ENCODE measurements around the gene RASAL1.

The RASAL1 gene

DNA sequence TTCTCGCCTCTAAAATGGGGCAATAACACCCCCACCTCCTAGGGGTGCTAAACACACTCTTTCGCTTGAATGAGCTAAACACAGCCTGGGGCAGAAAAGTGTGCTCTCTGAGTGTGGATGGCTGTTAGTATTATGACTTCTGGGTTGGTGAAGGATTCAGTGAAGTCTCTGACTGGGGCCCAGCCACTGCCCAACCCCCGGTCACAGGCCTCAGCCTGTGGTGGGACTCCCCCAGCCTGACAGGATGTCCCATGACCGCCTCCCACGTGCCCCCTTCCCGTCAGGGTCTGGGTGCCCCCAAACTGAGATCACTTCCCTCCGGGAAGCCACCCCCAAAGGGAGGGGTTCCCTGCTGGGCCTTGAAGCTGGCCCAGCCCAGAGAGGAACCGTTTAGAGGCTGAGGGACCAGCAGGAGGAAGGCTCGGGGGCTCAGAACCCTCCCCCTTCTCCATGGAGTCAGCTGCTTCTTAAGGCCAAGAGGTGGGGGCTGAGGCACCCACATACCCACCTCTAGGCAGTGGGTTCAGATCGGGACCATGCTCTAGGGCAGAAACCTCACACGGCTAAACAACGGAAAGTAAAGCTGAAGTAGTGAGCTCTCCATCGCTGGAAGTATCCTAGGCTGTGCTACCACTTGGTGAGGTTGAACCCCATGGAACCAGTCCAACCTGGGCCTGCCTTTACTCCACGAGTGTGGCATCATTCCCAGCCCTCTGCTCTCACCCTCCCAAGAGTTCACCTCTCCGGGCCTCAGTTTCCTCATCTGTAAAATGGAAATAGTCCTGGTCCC is 65.2 kb downstream of the RASAL1 start:
- H3K27ac ChIP-seq (ENCODE audit: low read depth, low read length): no peak overlapping the region
- no peak overlapping the region for H3K14ac ChIP-seq (ENCODE audit: low read length)
- H3K9me3 ChIP-seq (ENCODE audit: insufficient read depth, low read depth, low read length): peaks cover 3% of the 10 kb centered on the region
- no peak overlapping the region for H2BK5ac ChIP-seq (ENCODE audit: low read depth, low read length, poor library complexity)
- no peak overlapping the region for H2BK12ac ChIP-seq (ENCODE audit: low read length)
- H3K4ac ChIP-seq (ENCODE audit: low read depth, low read length): no peak overlapping the region
- no peaks in the 10 kb centered on the region for H3K79me1 ChIP-seq (ENCODE audit: low read length)
- H4K12ac ChIP-seq (ENCODE audit: low read depth, low read length): no peak overlapping the region
- H3K18ac ChIP-seq (ENCODE audit: low read length): no peak overlapping the region
- H2BK120ac ChIP-seq (ENCODE audit: insufficient read depth, low read length, poor library complexity): no peak overlapping the region
- no peak overlapping the region for H4K8ac ChIP-seq (ENCODE audit: low read depth, low read length)
- no peak overlapping the region for H3K4me2 ChIP-seq (ENCODE audit: low read length)
- H3K4me3 ChIP-seq (ENCODE audit: low read depth, low read length): no peak overlapping the region
- H2AFZ ChIP-seq (ENCODE audit: insufficient read depth, low read length, poor library complexity): no peak overlapping the region
- H3K36me3 ChIP-seq (ENCODE audit: control insufficient read depth in 1 of 2, insufficient read depth in 2 of 2, low read length in 2 of 2): no peaks in the 10 kb centered on the region
- H3K27me3 ChIP-seq (ENCODE audit: insufficient read depth, low read length): peaks cover 1% of the 10 kb centered on the region
- no CpG with 5 or more reads among the region's 15 CpGs for WGBS (ENCODE audit: extremely low coverage, insufficient coverage, insufficient read length)
- no peak overlapping the region for H4K91ac ChIP-seq (ENCODE audit: low read depth, low read length)
- H3K9ac ChIP-seq (ENCODE audit: low read length): no peak overlapping the region
- H3K79me2 ChIP-seq (ENCODE audit: control insufficient read depth, insufficient read depth, low read length, poor library complexity): no peaks in the 10 kb centered on the region
- no peak overlapping the region for H2AK5ac ChIP-seq (ENCODE audit: low read length)
- no peaks in the 10 kb centered on the region for H3K4me1 ChIP-seq (ENCODE audit: control insufficient read depth in 1 of 2, insufficient read depth in 2 of 2, low read length in 2 of 2)
- H3K23ac ChIP-seq (ENCODE audit: low read length): no peak overlapping the region
- DNase-seq: peak in 1 of 2 donors; percentile 31

DNA sequence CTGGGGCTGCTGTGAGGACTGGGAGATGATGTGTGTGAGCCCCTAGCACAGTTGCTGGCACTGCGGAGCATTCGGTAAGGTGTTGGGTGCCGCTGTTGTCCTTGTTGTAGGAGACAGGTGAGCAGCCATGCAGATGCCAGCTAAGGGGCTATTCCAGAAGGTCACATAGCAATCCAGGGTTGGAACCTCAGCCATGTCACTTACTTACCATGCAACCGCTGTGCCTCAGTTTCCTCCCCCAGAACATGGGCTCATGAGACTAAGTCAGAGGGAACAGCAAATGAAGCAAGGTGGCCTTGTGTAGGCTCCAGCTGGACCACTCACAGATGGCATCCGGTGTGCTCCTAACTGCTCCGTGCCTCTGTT is 65.8 kb downstream of the RASAL1 start:
- Histone ChIP-seq H3K18ac (ENCODE audit: low read length) (no peak overlapping the region), H3K23ac (ENCODE audit: low read length) (no peak overlapping the region), H4K12ac (ENCODE audit: low read depth, low read length) (no peak overlapping the region), H3K27ac (ENCODE audit: low read depth, low read length) (no peak overlapping the region), H4K91ac (ENCODE audit: low read depth, low read length) (no peak overlapping the region), H3K79me1 (ENCODE audit: low read length) (no peaks in the 10 kb centered on the region), H4K8ac (ENCODE audit: low read depth, low read length) (no peak overlapping the region), H3K4me1 (ENCODE audit: control insufficient read depth in 1 of 2, insufficient read depth in 2 of 2, low read length in 2 of 2) (no peaks in the 10 kb centered on the region), H2BK120ac (ENCODE audit: insufficient read depth, low read length, poor library complexity) (no peak overlapping the region), H3K4ac (ENCODE audit: low read depth, low read length) (no peak overlapping the region), H3K14ac (ENCODE audit: low read length) (no peak overlapping the region), H2AFZ (ENCODE audit: insufficient read depth, low read length, poor library complexity) (no peak overlapping the region), H3K9ac (ENCODE audit: low read length) (no peak overlapping the region), H3K4me3 (ENCODE audit: low read depth, low read length) (no peak overlapping the region), H3K27me3 (ENCODE audit: insufficient read depth, low read length) (no peaks in the 10 kb centered on the region), H3K4me2 (ENCODE audit: low read length) (no peak overlapping the region), H3K36me3 (ENCODE audit: control insufficient read depth in 1 of 2, insufficient read depth in 2 of 2, low read length in 2 of 2) (no peaks in the 10 kb centered on the region), H3K9me3 (ENCODE audit: insufficient read depth, low read depth, low read length) (peaks cover 3% of the 10 kb centered on the region), H3K79me2 (ENCODE audit: control insufficient read depth, insufficient read depth, low read length, poor library complexity) (no peaks in the 10 kb centered on the region), H2BK12ac (ENCODE audit: low read length) (no peak overlapping the region), H2AK5ac (ENCODE audit: low read length) (no peak overlapping the region), H2BK5ac (ENCODE audit: low read depth, low read length, poor library complexity) (no peak overlapping the region)
- no peak for DNase-seq
- WGBS (ENCODE audit: extremely low coverage, insufficient coverage, insufficient read length): no CpG with 5 or more reads among the region's 6 CpGs

DNA sequence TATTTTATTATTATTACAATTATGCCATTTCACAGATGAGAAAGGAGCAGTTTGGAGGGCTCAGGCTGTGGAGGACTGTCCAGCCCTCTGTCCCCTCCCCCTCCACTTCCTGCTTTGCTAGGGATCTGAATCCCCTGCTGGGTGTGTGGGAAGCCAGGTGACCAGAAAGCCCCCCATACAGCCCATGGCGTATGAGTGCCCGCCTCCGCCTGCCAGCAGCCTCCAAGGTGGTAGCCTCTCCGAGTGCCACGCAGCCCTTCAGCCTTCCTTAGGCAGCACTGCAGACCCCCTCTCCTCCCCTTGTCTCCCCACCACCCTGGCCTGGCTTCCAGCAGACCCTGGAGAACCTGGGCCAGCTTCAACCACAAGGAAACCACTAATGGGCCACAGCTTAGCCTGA is 66.4 kb downstream of the RASAL1 start:
- no peak overlapping the region for H3K4ac ChIP-seq (ENCODE audit: low read depth, low read length)
- no peak overlapping the region for H4K12ac ChIP-seq (ENCODE audit: low read depth, low read length)
- H3K79me2 ChIP-seq (ENCODE audit: control insufficient read depth, insufficient read depth, low read length, poor library complexity): no peaks in the 10 kb centered on the region
- H3K79me1 ChIP-seq (ENCODE audit: low read length): no peaks in the 10 kb centered on the region
- no peak overlapping the region for H3K4me2 ChIP-seq (ENCODE audit: low read length)
- H2AK5ac ChIP-seq (ENCODE audit: low read length): no peak overlapping the region
- H3K27ac ChIP-seq (ENCODE audit: low read depth, low read length): no peak overlapping the region
- H3K4me3 ChIP-seq (ENCODE audit: low read depth, low read length): no peak overlapping the region
- H3K9ac ChIP-seq (ENCODE audit: low read length): no peak overlapping the region
- WGBS (ENCODE audit: extremely low coverage, insufficient coverage, insufficient read length): no CpG with 5 or more reads among the region's 5 CpGs
- no peak for DNase-seq
- H3K23ac ChIP-seq (ENCODE audit: low read length): no peak overlapping the region
- no peak overlapping the region for H2AFZ ChIP-seq (ENCODE audit: insufficient read depth, low read length, poor library complexity)
- no peak overlapping the region for H3K14ac ChIP-seq (ENCODE audit: low read length)
- no peak overlapping the region for H2BK5ac ChIP-seq (ENCODE audit: low read depth, low read length, poor library complexity)
- H4K8ac ChIP-seq (ENCODE audit: low read depth, low read length): no peak overlapping the region
- no peak overlapping the region for H4K91ac ChIP-seq (ENCODE audit: low read depth, low read length)
- no peak overlapping the region for H2BK12ac ChIP-seq (ENCODE audit: low read length)
- no peak overlapping the region for H3K18ac ChIP-seq (ENCODE audit: low read length)
- H3K27me3 ChIP-seq (ENCODE audit: insufficient read depth, low read length): no peaks in the 10 kb centered on the region
- peaks cover 3% of the 10 kb centered on the region for H3K9me3 ChIP-seq (ENCODE audit: insufficient read depth, low read depth, low read length)
- no peaks in the 10 kb centered on the region for H3K4me1 ChIP-seq (ENCODE audit: control insufficient read depth in 1 of 2, insufficient read depth in 2 of 2, low read length in 2 of 2)
- no peak overlapping the region for H2BK120ac ChIP-seq (ENCODE audit: insufficient read depth, low read length, poor library complexity)
- no peaks in the 10 kb centered on the region for H3K36me3 ChIP-seq (ENCODE audit: control insufficient read depth in 1 of 2, insufficient read depth in 2 of 2, low read length in 2 of 2)

DNA sequence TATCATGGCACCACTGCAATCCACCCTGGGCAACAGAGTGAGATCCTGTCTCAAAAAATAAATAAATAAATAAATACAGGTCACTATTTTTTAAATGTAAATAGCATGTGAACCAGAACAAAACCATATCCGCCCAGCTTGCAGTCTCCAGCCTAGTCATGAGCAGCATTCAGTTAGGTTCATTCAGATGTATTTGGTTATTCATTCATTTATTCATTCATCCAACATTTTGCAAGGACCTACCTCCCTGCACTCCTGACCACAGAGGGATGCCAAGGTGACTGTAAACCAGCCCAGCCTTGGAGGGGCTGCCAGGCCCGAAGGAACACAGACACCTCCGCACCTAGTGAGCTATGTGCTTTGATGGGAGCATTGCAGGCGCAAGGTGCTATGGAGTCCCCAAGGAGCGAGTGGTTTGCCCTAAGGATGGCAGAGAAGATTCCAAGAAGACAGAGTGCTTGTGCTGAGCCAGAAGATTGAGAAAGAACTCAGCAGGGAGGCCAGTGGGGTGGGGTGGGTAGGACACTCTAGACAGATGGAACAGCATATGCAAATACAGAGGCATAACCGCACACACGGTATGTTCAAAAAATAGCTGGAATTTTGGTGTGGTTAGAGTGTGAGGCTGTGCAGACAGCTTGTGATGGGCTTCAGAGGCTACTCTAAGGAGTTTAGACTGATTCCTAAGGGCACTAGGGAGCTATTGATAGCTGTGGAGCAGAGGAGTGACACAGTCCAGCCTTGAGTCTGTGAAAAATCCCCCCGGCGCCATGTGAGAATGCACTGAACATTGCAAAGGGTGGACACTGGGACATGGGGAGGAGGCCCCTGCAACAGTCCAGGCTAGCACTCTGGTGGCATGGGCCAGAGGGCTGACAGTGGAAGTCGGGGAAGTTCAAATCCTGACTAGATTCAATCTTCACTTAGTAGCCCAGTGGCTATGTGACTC is 67.3 kb downstream of the RASAL1 start:
- DNase-seq: no peak
- no peaks in the 10 kb centered on the region for H3K36me3 ChIP-seq (ENCODE audit: control insufficient read depth in 1 of 2, insufficient read depth in 2 of 2, low read length in 2 of 2)
- no peak overlapping the region for H3K14ac ChIP-seq (ENCODE audit: low read length)
- H2BK12ac ChIP-seq (ENCODE audit: low read length): no peak overlapping the region
- H3K4me1 ChIP-seq (ENCODE audit: control insufficient read depth in 1 of 2, insufficient read depth in 2 of 2, low read length in 2 of 2): no peaks in the 10 kb centered on the region
- no peak overlapping the region for H4K91ac ChIP-seq (ENCODE audit: low read depth, low read length)
- no peak overlapping the region for H2BK5ac ChIP-seq (ENCODE audit: low read depth, low read length, poor library complexity)
- no CpG with 5 or more reads among the region's 10 CpGs for WGBS (ENCODE audit: extremely low coverage, insufficient coverage, insufficient read length)
- H3K27me3 ChIP-seq (ENCODE audit: insufficient read depth, low read length): no peaks in the 10 kb centered on the region
- no peak overlapping the region for H3K18ac ChIP-seq (ENCODE audit: low read length)
- H3K9ac ChIP-seq (ENCODE audit: low read length): no peak overlapping the region
- peaks cover 3% of the 10 kb centered on the region for H3K9me3 ChIP-seq (ENCODE audit: insufficient read depth, low read depth, low read length)
- H2BK120ac ChIP-seq (ENCODE audit: insufficient read depth, low read length, poor library complexity): no peak overlapping the region
- H3K4me2 ChIP-seq (ENCODE audit: low read length): no peak overlapping the region
- H3K79me1 ChIP-seq (ENCODE audit: low read length): no peaks in the 10 kb centered on the region
- H2AFZ ChIP-seq (ENCODE audit: insufficient read depth, low read length, poor library complexity): no peak overlapping the region
- H2AK5ac ChIP-seq (ENCODE audit: low read length): no peak overlapping the region
- H3K79me2 ChIP-seq (ENCODE audit: control insufficient read depth, insufficient read depth, low read length, poor library complexity): no peaks in the 10 kb centered on the region
- no peak overlapping the region for H3K4me3 ChIP-seq (ENCODE audit: low read depth, low read length)
- no peak overlapping the region for H3K27ac ChIP-seq (ENCODE audit: low read depth, low read length)
- no peak overlapping the region for H3K4ac ChIP-seq (ENCODE audit: low read depth, low read length)
- H4K8ac ChIP-seq (ENCODE audit: low read depth, low read length): no peak overlapping the region
- no peak overlapping the region for H4K12ac ChIP-seq (ENCODE audit: low read depth, low read length)
- no peak overlapping the region for H3K23ac ChIP-seq (ENCODE audit: low read length)
